GM21717 (cell line): ENCODE results near the gene RBFOX1.

Experiments used
- ATAC-seq: cut with Tn5 transposase; IDR thresholded peaks from one replicate; pipeline ENCODE4 v1.9.1; 2021; ENCODE audit warnings: mild to moderate bottlenecking, moderate library complexity; ENCODE audit not compliant: unreplicated experiment

RBFOX1 gene

DNA sequence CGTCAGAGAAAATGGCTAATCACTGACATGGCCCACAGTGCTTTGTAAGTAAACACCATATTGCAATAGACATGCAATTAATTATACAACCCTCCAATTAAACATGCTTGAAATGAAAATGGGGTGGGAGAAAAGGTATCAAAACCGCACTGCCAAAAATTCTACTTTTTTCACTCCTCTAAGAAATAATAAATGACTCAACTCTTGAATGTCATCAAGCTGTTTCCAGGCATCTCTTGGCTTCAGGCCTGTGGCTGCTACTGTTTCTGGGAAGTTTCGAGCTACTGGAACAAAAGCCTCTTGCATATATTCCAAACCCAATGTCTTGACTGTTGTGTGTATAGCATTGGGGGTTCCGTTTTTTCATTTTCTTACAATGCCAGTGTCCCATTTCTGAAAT lies 412.6 kb downstream of the RBFOX1 start:
- no peak for ATAC-seq

DNA sequence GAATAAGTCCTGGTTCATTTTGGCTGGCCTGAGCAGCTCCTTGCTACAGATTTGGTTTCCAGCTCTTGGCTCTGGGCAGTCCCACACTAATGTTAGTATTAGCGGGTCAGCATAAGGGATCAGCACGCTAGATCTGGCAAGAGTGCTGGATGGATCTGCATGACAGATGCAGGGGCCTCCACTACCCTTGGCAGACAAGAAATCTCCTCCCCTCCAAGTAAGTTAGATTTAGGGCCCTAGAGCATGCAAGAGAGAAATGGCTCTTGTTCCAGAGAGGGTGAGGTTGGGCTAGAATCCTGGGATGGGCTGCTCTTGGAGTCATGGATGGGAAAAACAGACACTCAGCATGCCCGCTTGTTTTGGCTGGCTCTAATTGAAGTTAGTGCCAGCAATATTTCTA lies 414.3 kb downstream of the RBFOX1 start:
- ATAC-seq = no peak

DNA sequence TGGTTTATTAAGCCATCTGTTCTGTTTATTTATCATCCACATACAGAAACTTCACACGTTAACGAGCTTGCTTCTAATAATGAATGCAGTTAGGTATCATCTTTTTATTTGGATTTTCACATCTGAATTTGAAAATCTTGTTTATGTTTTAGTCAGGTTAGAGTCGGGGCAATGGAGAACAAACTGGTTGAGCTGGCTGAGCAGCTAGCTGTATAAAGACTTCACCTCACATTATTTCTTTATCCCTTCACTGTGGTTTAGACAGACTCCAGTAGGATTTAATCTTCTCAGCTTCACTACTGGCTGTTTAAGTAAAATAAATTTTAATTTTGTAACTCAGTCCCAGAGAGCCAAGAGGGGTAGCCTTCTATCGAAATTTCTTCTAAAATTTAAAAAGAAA lies 415.9 kb downstream of the RBFOX1 start:
- no peak for ATAC-seq

DNA sequence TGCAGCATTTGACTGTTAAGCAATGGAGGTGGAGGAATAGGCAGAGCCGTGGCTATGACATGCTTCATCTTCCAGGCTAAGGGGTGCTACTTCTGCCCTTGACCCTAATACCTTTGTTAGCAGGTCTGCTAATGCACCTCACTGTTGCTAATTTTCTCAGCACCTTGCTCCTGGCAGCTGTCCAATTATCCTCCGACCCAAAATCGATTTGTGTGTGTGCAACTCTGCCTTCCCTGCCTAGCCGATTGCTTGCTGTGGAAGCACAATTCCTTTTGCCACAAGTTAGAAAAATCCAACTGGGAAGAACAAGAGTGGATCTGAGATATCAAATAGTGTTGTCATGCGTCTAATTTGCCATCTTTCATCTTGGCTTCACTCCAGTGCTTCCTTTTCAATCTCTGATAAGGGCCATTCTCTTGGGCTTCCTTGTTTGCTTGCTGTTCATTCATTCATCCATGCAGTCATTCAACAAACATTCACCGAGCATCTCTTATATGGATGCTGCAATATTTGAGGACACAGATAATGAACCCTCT lies 422.8 kb downstream of the RBFOX1 start:
- ATAC-seq = no peak
